ENCODE measurements around the gene EIF5AL1. TPM values are rescaled to one million over a fixed set of nuclear protein-coding genes. Genes with fewer than 3 reads are reported as not detected.
"Not testable (repeated sequence)": the region's sequence is repeated elsewhere in the genome, so short reads cannot be mapped to it uniquely, and the experiment has no call there.

The EIF5AL1 gene
- total RNA-seq, 2 experiments from 2014 or later: 2.6 to 3.5 TPM

- H3K36me3 Mint-ChIP-seq (ENCODE audit: low read depth); H3K27ac Mint-ChIP-seq; H3K4me3 Mint-ChIP-seq; H3K9me3 Mint-ChIP-seq; CTCF ChIA-PET; intact Hi-C loops (cut with micrococcal nuclease); H3K4me1 Mint-ChIP-seq (ENCODE audit: low read depth); DNase-seq; H3K27me3 Mint-ChIP-seq (ENCODE audit: low read depth): not testable (repeated sequence)
These were observed 7.8 kb upstream of the EIF5AL1 start for GRCh38 chr10:79504483-79504882.

- intact Hi-C loops (cut with micrococcal nuclease); DNase-seq; H3K4me3 Mint-ChIP-seq; H3K9me3 Mint-ChIP-seq; H3K4me1 Mint-ChIP-seq (ENCODE audit: low read depth); CTCF ChIA-PET; H3K27me3 Mint-ChIP-seq (ENCODE audit: low read depth); H3K36me3 Mint-ChIP-seq (ENCODE audit: low read depth); H3K27ac Mint-ChIP-seq: not testable (repeated sequence)
These were observed 7.0 kb upstream of the EIF5AL1 start for GRCh38 chr10:79505328-79505727.

GRCh38 chr10:79505829-79506228 is 6.5 kb upstream of the EIF5AL1 start:
- intact Hi-C loops (cut with micrococcal nuclease): no loop called here
- DNase-seq: no peak
- no peaks in the 10 kb centered on the region for H3K4me1 Mint-ChIP-seq (ENCODE audit: low read depth)
- H3K27ac Mint-ChIP-seq: no peak overlapping the region
- no peak overlapping the region for H3K4me3 Mint-ChIP-seq
- CTCF ChIA-PET: interaction anchor here (0.8 to 1.0 kb wide), 3 partner anchors 11 to 639 kb away, joined by 3 read pairs; no protein-coding TSS in a partner anchor
- H3K9me3 Mint-ChIP-seq: no peaks in the 10 kb centered on the region
- H3K36me3 Mint-ChIP-seq (ENCODE audit: low read depth): no peaks in the 10 kb centered on the region
- peaks cover 3% of the 10 kb centered on the region for H3K27me3 Mint-ChIP-seq (ENCODE audit: low read depth)

- Mint-ChIP-seq H3K36me3 (ENCODE audit: low read depth) (no peaks in the 10 kb centered on the region), H3K27ac (no peak overlapping the region), H3K4me3 (no peak overlapping the region), H3K27me3 (ENCODE audit: low read depth) (peaks cover 3% of the 10 kb centered on the region), H3K4me1 (ENCODE audit: low read depth) (no peaks in the 10 kb centered on the region), H3K9me3 (no peaks in the 10 kb centered on the region)
- intact Hi-C loops (cut with micrococcal nuclease): no loop called here
- no peak for DNase-seq
- CTCF ChIA-PET: interaction anchor here (0.6 to 1.9 kb wide), 8 partner anchors 17 to 714 kb away, joined by 3 to 7 read pairs (median 3); no protein-coding TSS in a partner anchor
These were observed 4.7 kb upstream of the EIF5AL1 start for GRCh38 chr10:79507440-79508167.

- DNase-seq; H3K9me3 Mint-ChIP-seq; H3K4me3 Mint-ChIP-seq; H3K27me3 Mint-ChIP-seq (ENCODE audit: low read depth); intact Hi-C loops (cut with micrococcal nuclease); H3K36me3 Mint-ChIP-seq (ENCODE audit: low read depth); H3K4me1 Mint-ChIP-seq (ENCODE audit: low read depth); H3K27ac Mint-ChIP-seq: not testable (repeated sequence)
- CTCF ChIA-PET: interaction anchor here (1.9 kb wide), 1 partner anchor 134 kb away, joined by 7 read pairs; no protein-coding TSS in a partner anchor
These were observed 4.1 kb upstream of the EIF5AL1 start for GRCh38 chr10:79508245-79508644.

GRCh38 chr10:79509306-79509933 is 2.9 kb upstream of the EIF5AL1 start:
- CTCF ChIA-PET: not testable (repeated sequence)

GRCh38 chr10:79509934-79510508 is 2.3 kb upstream of the EIF5AL1 start:
- DNase-seq; H3K27me3 Mint-ChIP-seq (ENCODE audit: low read depth); intact Hi-C loops (cut with micrococcal nuclease); H3K4me3 Mint-ChIP-seq; CTCF ChIA-PET; H3K4me1 Mint-ChIP-seq (ENCODE audit: low read depth); H3K27ac Mint-ChIP-seq; H3K9me3 Mint-ChIP-seq; H3K36me3 Mint-ChIP-seq (ENCODE audit: low read depth): not testable (repeated sequence)

More at GRCh38 chr10:79509306-79509933, 2.9 kb upstream of the EIF5AL1 start:
- H3K27me3 Mint-ChIP-seq (ENCODE audit: low read depth); H3K4me1 Mint-ChIP-seq (ENCODE audit: low read depth); H3K9me3 Mint-ChIP-seq; H3K4me3 Mint-ChIP-seq; intact Hi-C loops (cut with micrococcal nuclease); DNase-seq; H3K36me3 Mint-ChIP-seq (ENCODE audit: low read depth); H3K27ac Mint-ChIP-seq: not testable (repeated sequence)

GRCh38 chr10:79516532-79517205 is 4.3 kb downstream of the EIF5AL1 start:
- H3K27me3 Mint-ChIP-seq (ENCODE audit: low read depth); DNase-seq; H3K27ac Mint-ChIP-seq; CTCF ChIA-PET; H3K4me3 Mint-ChIP-seq; H3K4me1 Mint-ChIP-seq (ENCODE audit: low read depth); H3K36me3 Mint-ChIP-seq (ENCODE audit: low read depth); intact Hi-C loops (cut with micrococcal nuclease); H3K9me3 Mint-ChIP-seq: not testable (repeated sequence)

GRCh38 chr10:79517567-79517966 is 5.2 kb downstream of the EIF5AL1 start:
- H3K27ac Mint-ChIP-seq; H3K9me3 Mint-ChIP-seq; DNase-seq; H3K36me3 Mint-ChIP-seq (ENCODE audit: low read depth); H3K4me1 Mint-ChIP-seq (ENCODE audit: low read depth); intact Hi-C loops (cut with micrococcal nuclease); H3K4me3 Mint-ChIP-seq; H3K27me3 Mint-ChIP-seq (ENCODE audit: low read depth): not testable (repeated sequence)
- CTCF ChIA-PET: interaction anchor here (0.6 kb wide), 1 partner anchor 627 kb away, joined by 6 read pairs; no protein-coding TSS in a partner anchor

GRCh38 chr10:79521751-79522150 is 9.4 kb downstream of the EIF5AL1 start:
- H3K4me3 Mint-ChIP-seq; H3K4me1 Mint-ChIP-seq (ENCODE audit: low read depth); CTCF ChIA-PET; H3K27ac Mint-ChIP-seq; H3K27me3 Mint-ChIP-seq (ENCODE audit: low read depth); H3K36me3 Mint-ChIP-seq (ENCODE audit: low read depth); intact Hi-C loops (cut with micrococcal nuclease); DNase-seq; H3K9me3 Mint-ChIP-seq: not testable (repeated sequence)

- H3K4me1 Mint-ChIP-seq (ENCODE audit: low read depth); H3K9me3 Mint-ChIP-seq; H3K36me3 Mint-ChIP-seq (ENCODE audit: low read depth); H3K27me3 Mint-ChIP-seq (ENCODE audit: low read depth); H3K27ac Mint-ChIP-seq; CTCF ChIA-PET; intact Hi-C loops (cut with micrococcal nuclease); DNase-seq; H3K4me3 Mint-ChIP-seq: not testable (repeated sequence)
These were observed 10.1 kb downstream of the EIF5AL1 start for GRCh38 chr10:79522464-79522863.

GRCh38 chr10:79523157-79523853 is 11.0 kb downstream of the EIF5AL1 start:
- H3K9me3 Mint-ChIP-seq; H3K4me3 Mint-ChIP-seq; H3K4me1 Mint-ChIP-seq (ENCODE audit: low read depth); H3K27ac Mint-ChIP-seq; CTCF ChIA-PET; intact Hi-C loops (cut with micrococcal nuclease); H3K36me3 Mint-ChIP-seq (ENCODE audit: low read depth); H3K27me3 Mint-ChIP-seq (ENCODE audit: low read depth); DNase-seq: not testable (repeated sequence)
